Non-pigmented ciliary epithelial cell (primary cell): ENCODE results near the gene HAL.

Source experiments
- DNase-seq: peaks from one replicate; pipeline ENCODE4 v3.0.0-alpha.2; 2010; ENCODE audit warnings: low read depth

The HAL gene, protein sequence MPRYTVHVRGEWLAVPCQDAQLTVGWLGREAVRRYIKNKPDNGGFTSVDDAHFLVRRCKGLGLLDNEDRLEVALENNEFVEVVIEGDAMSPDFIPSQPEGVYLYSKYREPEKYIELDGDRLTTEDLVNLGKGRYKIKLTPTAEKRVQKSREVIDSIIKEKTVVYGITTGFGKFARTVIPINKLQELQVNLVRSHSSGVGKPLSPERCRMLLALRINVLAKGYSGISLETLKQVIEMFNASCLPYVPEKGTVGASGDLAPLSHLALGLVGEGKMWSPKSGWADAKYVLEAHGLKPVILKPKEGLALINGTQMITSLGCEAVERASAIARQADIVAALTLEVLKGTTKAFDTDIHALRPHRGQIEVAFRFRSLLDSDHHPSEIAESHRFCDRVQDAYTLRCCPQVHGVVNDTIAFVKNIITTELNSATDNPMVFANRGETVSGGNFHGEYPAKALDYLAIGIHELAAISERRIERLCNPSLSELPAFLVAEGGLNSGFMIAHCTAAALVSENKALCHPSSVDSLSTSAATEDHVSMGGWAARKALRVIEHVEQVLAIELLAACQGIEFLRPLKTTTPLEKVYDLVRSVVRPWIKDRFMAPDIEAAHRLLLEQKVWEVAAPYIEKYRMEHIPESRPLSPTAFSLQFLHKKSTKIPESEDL

GRCh38 chr12:95996034-95996658, at the start of gene HAL:
HAL (minus strand) TSS chr12:95996344; CDS start chr12:95995910, 434 bp downstream.
- no peak for DNase-seq

- DNase-seq: no peak
Observed at GRCh38 chr12:96045566-96045965, 49.4 kb upstream of the HAL start.

DNA sequence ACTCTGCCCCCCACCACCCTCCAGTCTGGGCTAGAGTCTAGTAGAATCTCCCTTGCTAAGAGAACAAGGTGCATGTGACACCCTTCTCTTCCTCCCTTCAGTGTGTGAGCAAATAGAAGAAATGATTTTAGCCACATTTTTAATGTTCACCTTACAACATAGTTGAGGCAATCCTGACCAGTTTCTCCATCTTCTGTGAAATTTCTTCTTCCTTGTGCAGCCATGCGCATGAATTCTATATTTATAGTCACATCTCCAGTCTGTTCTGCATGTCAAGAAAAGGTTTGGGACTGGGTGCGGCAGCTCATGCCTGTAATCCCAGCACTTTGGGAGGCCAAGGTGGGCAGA, 48.8 kb upstream of the HAL start:
- DNase-seq: no peak

- peak; percentile 43 for DNase-seq
Observed at GRCh38 chr12:96044017-96044942, 48.1 kb upstream of the HAL start.

DNA sequence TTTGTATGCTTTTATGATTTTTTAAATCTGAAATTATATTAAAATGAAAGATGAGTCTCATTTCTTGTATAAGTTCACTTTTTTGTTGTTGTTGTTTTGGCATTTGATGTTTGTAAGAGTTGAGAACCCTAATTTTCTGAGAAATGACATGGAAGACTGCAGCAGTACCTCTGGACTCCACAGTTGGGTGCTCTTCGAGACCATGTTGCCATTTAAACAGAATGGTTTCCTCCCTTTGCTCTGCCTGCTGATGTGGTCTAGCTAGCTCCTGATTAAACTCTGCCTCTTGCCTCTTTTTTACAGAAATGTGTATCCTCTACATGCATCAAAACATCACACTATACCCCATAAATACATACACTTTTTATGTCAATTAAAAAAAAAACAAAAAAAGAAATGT, 45.0 kb upstream of the HAL start:
- DNase-seq: no peak

- no peak for DNase-seq
Observed at GRCh38 chr12:96040305-96041133, 44.4 kb upstream of the HAL start.

DNA sequence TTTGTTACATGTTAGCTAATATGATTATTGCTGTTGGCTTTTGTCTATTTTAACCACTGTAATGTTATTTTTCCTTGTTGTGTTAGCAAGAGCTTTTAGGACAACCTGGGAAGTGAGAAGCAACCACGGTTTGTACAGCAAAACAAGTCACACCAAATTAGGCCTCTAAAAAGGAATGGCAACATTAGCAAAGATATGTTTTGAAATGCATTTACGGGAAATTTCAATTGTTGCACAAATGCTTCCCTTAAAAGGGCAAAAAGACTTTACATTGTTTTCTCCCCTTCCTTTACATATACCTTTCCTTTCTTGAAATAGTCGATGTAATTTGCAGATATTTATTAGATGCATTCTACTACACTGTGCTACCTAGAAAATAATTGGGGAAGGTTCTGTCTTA, 43.4 kb upstream of the HAL start:
- DNase-seq: no peak

DNA sequence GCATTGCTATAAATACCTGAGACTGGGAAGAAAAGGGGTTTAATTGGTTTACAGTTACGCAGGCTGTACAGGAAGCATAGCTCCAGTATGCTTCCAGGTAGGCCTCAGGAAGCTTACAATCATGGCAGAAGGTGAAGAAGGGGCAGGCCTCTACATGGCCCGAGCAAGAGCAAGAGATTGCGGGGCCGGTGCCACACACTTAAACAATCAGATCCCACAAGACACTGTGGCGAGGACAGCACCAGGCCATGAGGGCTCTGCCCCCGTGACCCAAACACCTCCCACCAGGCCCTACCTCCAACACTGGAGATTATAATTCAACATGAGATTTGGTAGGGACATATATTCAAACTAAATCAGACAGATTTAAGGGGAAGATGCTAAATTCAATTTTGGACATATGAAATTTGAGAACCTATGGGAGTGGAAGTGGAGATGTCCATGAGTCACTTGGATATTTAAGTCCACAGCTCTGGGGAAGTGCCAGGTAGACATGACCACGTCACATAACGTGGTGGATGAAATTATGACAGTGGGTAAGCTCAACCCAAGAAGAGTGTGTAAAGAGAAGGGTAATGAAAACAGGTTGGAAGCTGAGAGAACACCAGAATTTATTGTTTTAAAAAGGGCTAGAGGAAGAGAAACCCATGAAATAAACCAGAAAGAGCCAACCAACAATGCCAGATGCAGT, 40.8 kb upstream of the HAL start:
- DNase-seq: no peak

GRCh38 chr12:96035283-96036236, 39.4 kb upstream of the HAL start, which contains the start of gene LTA4H:
LTA4H (minus strand) TSS chr12:96035587; CDS start chr12:96035519, 68 bp downstream.
- peak; percentile 96 for DNase-seq

GRCh38 chr12:96034621-96035282, 38.6 kb upstream of the HAL start:
- no peak for DNase-seq

DNA sequence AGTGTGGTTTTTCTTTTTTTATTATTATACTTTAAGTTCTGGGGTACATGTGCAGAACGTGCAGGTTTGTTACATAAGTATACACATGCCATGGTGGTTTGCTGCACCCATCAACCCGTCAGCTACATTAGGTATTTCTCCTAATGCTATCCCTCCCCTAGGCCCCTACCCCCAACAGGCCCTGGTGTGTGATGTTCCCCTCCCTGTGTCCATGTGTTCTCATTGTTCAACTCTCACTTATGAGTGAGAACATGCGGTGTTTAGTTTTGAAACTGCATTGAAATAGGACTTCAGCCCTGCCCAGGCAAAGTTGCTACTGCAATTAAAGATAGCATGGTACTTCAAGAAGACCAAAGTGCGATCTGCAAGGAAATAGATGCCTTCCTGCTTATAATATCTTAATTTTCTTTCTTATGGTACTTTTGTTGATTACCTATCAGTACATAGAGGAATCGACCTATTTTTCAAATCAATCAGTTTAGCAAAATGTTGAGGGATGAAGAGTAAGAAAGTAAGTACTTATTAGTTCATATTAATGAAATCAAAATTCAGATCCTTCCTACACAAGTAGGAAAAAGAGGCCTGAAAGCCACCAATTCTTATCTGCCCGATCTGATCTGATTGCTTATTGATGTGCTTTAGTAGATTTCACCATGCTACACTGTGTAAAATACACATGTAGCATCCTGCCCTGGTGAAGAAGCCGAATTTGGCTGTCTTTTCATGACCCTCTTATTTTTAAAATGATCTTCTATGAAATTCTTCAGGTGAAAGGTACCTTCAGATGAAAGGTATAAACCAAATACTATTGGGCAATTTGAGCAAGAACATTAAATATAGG, 37.6 kb upstream of the HAL start:
- DNase-seq: no peak

DNA sequence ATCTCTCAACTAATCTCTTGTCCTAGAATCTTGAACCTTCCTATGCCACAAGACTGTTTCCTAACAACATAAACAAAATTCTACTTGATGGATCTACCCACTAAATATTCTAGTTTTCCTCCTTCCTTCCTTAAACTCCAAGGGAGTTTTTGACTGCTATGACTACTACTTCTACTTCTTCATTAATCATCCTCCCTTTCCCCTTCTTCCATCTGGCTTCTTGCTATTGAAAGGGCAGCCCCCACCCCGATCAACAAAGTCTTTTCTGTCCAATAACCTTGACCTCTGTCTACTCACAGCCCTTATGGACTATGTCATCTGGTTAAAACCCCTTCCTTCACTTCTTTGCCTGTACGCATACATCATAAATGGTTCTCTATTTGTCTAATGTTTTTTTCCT, 33.7 kb upstream of the HAL start:
- no peak for DNase-seq

DNA sequence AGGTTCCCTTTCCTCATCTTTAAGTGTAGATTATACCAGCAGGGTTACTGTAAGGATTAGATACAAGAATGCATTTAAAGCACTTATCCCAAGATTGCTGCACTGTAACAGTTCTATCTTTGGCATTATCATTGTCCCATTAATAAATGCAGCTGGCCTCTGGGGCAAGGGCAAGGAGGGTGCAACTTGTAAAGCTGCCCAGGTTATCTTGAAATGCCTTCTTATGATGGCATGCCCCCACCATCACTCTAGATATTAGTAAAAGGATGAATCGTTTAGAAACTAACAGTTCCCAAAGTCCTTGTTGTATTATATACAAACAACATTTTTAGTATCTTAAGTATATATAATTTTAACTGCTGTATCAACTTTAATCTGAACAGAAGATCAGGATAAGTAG, 32.4 kb upstream of the HAL start:
- no peak for DNase-seq

- DNase-seq: no peak
Observed at GRCh38 chr12:96026331-96026730, 30.2 kb upstream of the HAL start.

DNA sequence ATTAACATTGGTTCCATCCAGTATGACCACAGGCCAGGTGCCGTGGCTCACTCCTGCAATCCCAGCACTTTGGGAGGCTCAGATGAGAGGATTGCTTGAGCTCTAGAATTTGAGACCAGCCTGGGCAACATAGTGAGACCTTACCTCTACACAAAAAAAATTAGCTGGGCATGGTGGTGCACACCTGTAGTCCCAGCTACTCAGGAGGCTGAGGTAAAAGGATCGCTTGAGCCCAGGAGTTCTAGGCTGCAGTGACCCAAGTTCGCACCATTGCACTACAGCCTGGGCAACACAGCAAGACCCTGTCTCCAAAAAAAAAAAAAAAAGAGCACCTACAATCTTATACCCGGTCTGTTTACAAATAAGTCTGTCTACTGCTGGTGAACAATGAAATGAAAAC, 29.4 kb upstream of the HAL start:
- DNase-seq: no peak

DNA sequence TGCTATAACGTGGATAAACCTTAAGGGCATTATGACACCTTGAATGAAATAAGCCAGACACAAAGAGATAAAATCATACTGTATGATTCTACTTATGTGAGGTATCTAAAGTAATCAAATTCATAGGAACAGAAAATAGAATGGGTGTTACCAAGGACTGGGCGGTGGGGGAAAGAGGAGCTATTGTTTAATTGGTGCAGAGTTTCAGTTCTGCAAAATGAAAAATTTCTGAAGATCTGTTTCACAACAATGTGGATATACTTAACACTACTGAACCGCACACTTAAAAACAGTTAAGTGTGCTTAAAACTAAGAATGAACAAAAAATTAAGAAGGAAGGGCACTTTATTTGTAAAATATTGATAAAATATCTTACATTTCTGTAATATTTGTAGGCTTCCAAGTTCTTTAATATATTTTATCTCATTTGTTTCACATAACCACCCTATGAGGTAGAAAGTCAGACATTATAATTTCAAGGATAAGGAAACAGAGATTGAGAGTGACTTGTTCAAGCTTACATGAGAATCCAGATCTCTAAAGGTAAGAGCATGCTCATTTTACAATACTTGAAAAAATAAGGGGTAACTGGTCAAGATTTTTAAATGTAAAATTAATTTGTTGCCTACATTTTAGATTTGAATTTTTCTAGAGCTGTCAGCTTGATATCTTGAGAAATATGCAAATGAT, 24.3 kb upstream of the HAL start:
- no peak for DNase-seq

DNA sequence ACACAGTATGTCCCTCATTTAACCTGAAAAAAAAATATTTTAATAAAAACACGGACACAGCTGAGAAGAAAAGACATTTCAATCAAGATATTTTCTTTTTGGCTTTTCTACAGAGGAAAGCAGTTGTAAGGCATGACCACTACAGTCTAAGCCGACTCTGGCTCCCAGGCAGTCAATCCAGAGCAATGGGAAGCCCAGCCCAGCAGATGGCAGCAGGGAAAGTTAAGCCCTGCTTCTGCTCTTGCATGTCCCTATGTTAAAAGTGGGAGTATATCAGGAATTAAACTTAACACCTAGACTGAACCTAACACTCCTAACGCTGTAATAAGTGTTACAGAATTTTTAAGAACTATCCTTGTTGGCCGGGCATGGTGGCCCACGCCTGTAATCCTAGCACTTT, 19.5 kb upstream of the HAL start:
- DNase-seq: no peak
